HCT116 (cell line): ENCODE measurements around the gene PLRG1.

Source experiments
- EGR1 ChIP-seq: IDR thresholded peaks from 2 replicates; pipeline ENCODE4 v1.6.1; 2012; ENCODE audit warnings: low read depth
- POLR2A ChIP-seq: IDR thresholded peaks from 2 replicates; pipeline ENCODE4 v1.7.0; 2011; ENCODE audit warnings: borderline replicate concordance; ENCODE audit not compliant: insufficient read depth, insufficient read length; ENCODE audit errors: extremely low read depth
- TF ChIP-seq, protein P1 (sequence below), 3 experiments: fragments of 200-600 bp in 1 of 3; sonication (generic) in 1 of 3; IDR thresholded peaks in 2 of 3; conservative IDR thresholded peaks in 1 of 3; 2 replicates each; pipeline ENCODE4 v1.5.1; 2012 to 2017; ENCODE audit warnings: low read depth in 2 of 3, low read length in 2 of 3, antibody characterized with exemption in 1 of 3, borderline replicate concordance in 1 of 3, control low read depth in 1 of 3, mild to moderate bottlenecking in 1 of 3, mixed read lengths in 1 of 3, mixed run types in 1 of 3, moderate library complexity in 1 of 3; ENCODE audit not compliant: insufficient read depth in 1 of 3
- TF ChIP-seq, protein P2 (sequence below): IDR thresholded peaks from 2 replicates; pipeline ENCODE4 v1.6.1; 2012
- TF ChIP-seq, protein P3 (sequence below): IDR thresholded peaks from 2 replicates; pipeline ENCODE4 v1.6.1; 2012; ENCODE audit warnings: low read depth

DNA sequence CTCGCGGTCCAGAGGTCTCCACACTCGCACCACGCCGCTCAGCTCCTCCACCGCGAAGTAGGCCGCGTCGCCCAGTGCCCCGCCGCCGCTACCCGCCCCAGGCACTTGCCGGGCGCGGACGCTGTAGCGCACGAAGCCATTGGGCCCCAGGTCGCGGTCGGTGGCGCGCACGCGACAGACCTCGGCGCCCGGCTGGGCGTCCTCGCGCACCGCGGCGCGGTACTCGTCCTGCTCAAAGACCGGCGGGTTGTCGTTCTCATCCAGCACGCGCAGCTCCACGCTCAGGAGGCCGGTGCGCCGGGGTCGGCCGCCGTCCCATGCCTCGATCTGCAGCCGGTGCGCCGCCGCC, 60.0 kb downstream of the PLRG1 start:
- TF ChIP-seq, protein P1, sequence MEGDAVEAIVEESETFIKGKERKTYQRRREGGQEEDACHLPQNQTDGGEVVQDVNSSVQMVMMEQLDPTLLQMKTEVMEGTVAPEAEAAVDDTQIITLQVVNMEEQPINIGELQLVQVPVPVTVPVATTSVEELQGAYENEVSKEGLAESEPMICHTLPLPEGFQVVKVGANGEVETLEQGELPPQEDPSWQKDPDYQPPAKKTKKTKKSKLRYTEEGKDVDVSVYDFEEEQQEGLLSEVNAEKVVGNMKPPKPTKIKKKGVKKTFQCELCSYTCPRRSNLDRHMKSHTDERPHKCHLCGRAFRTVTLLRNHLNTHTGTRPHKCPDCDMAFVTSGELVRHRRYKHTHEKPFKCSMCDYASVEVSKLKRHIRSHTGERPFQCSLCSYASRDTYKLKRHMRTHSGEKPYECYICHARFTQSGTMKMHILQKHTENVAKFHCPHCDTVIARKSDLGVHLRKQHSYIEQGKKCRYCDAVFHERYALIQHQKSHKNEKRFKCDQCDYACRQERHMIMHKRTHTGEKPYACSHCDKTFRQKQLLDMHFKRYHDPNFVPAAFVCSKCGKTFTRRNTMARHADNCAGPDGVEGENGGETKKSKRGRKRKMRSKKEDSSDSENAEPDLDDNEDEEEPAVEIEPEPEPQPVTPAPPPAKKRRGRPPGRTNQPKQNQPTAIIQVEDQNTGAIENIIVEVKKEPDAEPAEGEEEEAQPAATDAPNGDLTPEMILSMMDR (IDR thresholded peaks at IDR 0.05 in 2 of 3, conservative IDR thresholded peaks at IDR 0.05 in 1 of 3; ENCODE audit: borderline replicate concordance in 1 of 3, insufficient read depth in 1 of 3, low read depth in 2 of 3, low read length in 2 of 3), result no peak
- TF ChIP-seq EGR1, result no peak
- no peak for TF ChIP-seq POLR2A
- TF ChIP-seq, protein P2, sequence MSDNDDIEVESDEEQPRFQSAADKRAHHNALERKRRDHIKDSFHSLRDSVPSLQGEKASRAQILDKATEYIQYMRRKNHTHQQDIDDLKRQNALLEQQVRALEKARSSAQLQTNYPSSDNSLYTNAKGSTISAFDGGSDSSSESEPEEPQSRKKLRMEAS, result no peak
- TF ChIP-seq, protein P3, sequence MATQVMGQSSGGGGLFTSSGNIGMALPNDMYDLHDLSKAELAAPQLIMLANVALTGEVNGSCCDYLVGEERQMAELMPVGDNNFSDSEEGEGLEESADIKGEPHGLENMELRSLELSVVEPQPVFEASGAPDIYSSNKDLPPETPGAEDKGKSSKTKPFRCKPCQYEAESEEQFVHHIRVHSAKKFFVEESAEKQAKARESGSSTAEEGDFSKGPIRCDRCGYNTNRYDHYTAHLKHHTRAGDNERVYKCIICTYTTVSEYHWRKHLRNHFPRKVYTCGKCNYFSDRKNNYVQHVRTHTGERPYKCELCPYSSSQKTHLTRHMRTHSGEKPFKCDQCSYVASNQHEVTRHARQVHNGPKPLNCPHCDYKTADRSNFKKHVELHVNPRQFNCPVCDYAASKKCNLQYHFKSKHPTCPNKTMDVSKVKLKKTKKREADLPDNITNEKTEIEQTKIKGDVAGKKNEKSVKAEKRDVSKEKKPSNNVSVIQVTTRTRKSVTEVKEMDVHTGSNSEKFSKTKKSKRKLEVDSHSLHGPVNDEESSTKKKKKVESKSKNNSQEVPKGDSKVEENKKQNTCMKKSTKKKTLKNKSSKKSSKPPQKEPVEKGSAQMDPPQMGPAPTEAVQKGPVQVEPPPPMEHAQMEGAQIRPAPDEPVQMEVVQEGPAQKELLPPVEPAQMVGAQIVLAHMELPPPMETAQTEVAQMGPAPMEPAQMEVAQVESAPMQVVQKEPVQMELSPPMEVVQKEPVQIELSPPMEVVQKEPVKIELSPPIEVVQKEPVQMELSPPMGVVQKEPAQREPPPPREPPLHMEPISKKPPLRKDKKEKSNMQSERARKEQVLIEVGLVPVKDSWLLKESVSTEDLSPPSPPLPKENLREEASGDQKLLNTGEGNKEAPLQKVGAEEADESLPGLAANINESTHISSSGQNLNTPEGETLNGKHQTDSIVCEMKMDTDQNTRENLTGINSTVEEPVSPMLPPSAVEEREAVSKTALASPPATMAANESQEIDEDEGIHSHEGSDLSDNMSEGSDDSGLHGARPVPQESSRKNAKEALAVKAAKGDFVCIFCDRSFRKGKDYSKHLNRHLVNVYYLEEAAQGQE, result no peak
